Natural killer cell (primary cell): ENCODE measurements around the gene NGEF. TPM values are rescaled to one million over a fixed set of nuclear protein-coding genes. Genes with fewer than 3 reads are reported as not detected.

Experiments
- ATAC-seq, 3 donors: fragments of 150-1000 bp in 2 of 3; fragments of 200-7000 bp in 1 of 3; cut with Tn5 transposase; 1 replicate in 1 of 3; 2 replicates in 2 of 3; pipeline ENCODE4 v1.10.0; 2021; ENCODE audit warnings: mild to moderate bottlenecking in 2 of 3, moderate library complexity in 2 of 3
- DNase-seq, 2 donors: peaks; one replicate each; pipeline versions ENCODE4 v3.0.0 to v3.0.0-alpha.2; 2013 to 2021; ENCODE audit warnings: mixed read lengths in 1 of 2
- H3K27ac ChIP-seq: one replicate; pipeline ENCODE4 v1.5.1; 2013; ENCODE audit warnings: mild to moderate bottlenecking, low read length
- H3K27me3 ChIP-seq: one replicate; pipeline ENCODE4 v1.6.1; 2013; ENCODE audit warnings: low read length; ENCODE audit not compliant: control insufficient read depth, insufficient read depth
- H3K36me3 ChIP-seq: one replicate; pipeline ENCODE4 v1.6.1; 2013; ENCODE audit warnings: low read length; ENCODE audit not compliant: control insufficient read depth, insufficient read depth
- H3K4me1 ChIP-seq: one replicate; pipeline ENCODE4 v1.6.1; 2013; ENCODE audit warnings: low read length; ENCODE audit not compliant: control insufficient read depth, insufficient read depth
- H3K4me3 ChIP-seq: one replicate; pipeline ENCODE4 v1.5.1; 2013; ENCODE audit warnings: low read length
- H3K9me3 ChIP-seq: one replicate; pipeline ENCODE4 v1.6.1; 2013; ENCODE audit warnings: low read length; ENCODE audit not compliant: control insufficient read depth, insufficient read depth
- H3K27ac Mint-ChIP-seq, 2 donors: one replicate each; pipeline ENCODE4 v1.8.0; 2022; ENCODE audit warnings: mild to moderate bottlenecking in 2 of 2, mixed read lengths in 2 of 2, moderate library complexity in 1 of 2
- H3K27me3 Mint-ChIP-seq, 2 donors: one replicate each; pipeline ENCODE4 v1.8.0; 2022; ENCODE audit warnings: low read depth in 2 of 2, mixed read lengths in 2 of 2
- H3K36me3 Mint-ChIP-seq: one replicate; pipeline ENCODE4 v1.8.0; 2022; ENCODE audit warnings: mixed read lengths
- H3K4me1 Mint-ChIP-seq, 2 donors: one replicate each; pipeline ENCODE4 v1.8.0; 2022; ENCODE audit warnings: mixed read lengths in 2 of 2
- H3K4me3 Mint-ChIP-seq: one replicate; pipeline ENCODE4 v1.8.0; 2022; ENCODE audit warnings: mild to moderate bottlenecking, moderate library complexity, mixed read lengths
- H3K9me3 Mint-ChIP-seq, 2 donors: one replicate each; pipeline ENCODE4 v1.8.0; 2022; ENCODE audit warnings: mixed read lengths in 2 of 2
- WGBS: methylation state at CpG from one replicate; pipeline ENCODE4 v1.1.7; 2013; ENCODE audit warnings: missing lambda C conversion rate; ENCODE audit not compliant: insufficient coverage; 5-methylcytosine and 5-hydroxymethylcytosine counted together
- intact Hi-C: fragments of 100-400 bp; cut with micrococcal nuclease; formaldehyde crosslinking; loops from one replicate; pipeline ENCODE4 v1.14.2; 2022
- total RNA-seq, 4 donors: library from RNA; stranded (reverse); fragments of 120-200 nt in 1 of 4; gene quantifications; one replicate each; pipeline versions ENCODE4 v1.2.3 to v1.2.4, GENCODE V29; 2013 to 2022
- TF ChIP-seq, protein P1 (sequence below): fragments of 200-600 bp; IDR thresholded peaks from one replicate; pipeline ENCODE4 v1.8.0; 2022; ENCODE audit warnings: antibody characterized with exemption

The NGEF gene
- total RNA-seq, 3 donors from 2014 or later (not counting 1 experiment from before 2014, with no cell fraction given), result not detected

DNA sequence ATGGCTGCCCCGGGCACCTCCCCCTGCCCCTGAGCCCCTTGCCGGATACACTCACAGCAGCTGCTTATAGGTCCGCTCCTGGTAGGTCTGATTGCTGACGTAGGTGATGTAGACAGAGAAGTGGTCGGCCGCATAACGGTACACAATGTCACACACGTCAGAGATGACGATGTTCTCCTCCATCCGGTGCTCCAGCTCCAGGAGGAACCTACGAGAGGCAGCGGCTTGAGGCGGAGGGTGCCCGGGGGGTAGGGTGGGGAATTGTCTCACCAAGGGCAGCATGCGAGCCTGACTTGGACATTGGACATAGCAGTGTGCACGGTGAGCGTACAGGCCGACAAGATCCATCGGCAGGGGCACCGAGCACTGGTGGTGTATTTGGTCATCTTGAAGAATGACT lies 120.2 kb downstream of the NGEF start:
- Histone ChIP-seq H3K4me3 (no peak overlapping the region), H3K9me3 (no peaks in the 10 kb centered on the region), H3K4me1 (no peaks in the 10 kb centered on the region), H3K27ac (no peak overlapping the region), H3K36me3 (no peaks in the 10 kb centered on the region), H3K27me3 (no peaks in the 10 kb centered on the region)
- Mint-ChIP-seq H3K27me3 (peaks cover 0 to 6% of the 10 kb centered on the region in 2 donors), H3K9me3 (no peaks in the 10 kb centered on the region), H3K36me3 (no peaks in the 10 kb centered on the region), H3K4me1 (peaks cover 0 to 4% of the 10 kb centered on the region in 2 donors), H3K4me3 (no peak overlapping the region), H3K27ac (no peak overlapping the region)
- DNase-seq (no peak), ATAC-seq (no peak)
- intact Hi-C loops, result no loop called here
- 88% methylated on average over 20 of the region's 20 CpGs for WGBS
- TF ChIP-seq, protein P1, sequence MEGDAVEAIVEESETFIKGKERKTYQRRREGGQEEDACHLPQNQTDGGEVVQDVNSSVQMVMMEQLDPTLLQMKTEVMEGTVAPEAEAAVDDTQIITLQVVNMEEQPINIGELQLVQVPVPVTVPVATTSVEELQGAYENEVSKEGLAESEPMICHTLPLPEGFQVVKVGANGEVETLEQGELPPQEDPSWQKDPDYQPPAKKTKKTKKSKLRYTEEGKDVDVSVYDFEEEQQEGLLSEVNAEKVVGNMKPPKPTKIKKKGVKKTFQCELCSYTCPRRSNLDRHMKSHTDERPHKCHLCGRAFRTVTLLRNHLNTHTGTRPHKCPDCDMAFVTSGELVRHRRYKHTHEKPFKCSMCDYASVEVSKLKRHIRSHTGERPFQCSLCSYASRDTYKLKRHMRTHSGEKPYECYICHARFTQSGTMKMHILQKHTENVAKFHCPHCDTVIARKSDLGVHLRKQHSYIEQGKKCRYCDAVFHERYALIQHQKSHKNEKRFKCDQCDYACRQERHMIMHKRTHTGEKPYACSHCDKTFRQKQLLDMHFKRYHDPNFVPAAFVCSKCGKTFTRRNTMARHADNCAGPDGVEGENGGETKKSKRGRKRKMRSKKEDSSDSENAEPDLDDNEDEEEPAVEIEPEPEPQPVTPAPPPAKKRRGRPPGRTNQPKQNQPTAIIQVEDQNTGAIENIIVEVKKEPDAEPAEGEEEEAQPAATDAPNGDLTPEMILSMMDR, result no peak

DNA sequence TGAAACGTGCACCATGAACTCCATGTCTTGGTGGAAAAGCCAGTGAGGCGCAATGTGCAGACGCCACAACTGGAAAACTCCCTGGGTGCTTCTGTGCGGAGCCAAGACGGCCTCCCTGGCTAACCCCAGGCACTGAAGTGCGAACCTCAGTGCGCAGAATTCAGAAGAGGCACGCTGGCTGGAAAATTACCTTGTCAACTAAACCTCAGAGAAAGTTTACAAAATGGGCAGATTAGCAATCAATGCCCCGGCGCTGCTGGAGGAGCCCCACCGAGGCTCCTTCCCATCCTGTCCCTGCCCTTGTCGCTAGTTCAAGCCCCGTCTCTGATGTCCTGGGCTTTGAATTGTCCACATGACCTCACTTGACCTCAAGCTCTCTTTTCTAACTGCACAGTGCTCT lies 120.8 kb downstream of the NGEF start:
- Mint-ChIP-seq H3K4me1 (peaks cover 0 to 4% of the 10 kb centered on the region in 2 donors), H3K27ac (no peak overlapping the region), H3K36me3 (no peaks in the 10 kb centered on the region), H3K9me3 (no peaks in the 10 kb centered on the region), H3K4me3 (no peak overlapping the region), H3K27me3 (peaks cover 0 to 6% of the 10 kb centered on the region in 2 donors)
- TF ChIP-seq, protein P1, result no peak
- Histone ChIP-seq H3K9me3 (no peaks in the 10 kb centered on the region), H3K27ac (no peak overlapping the region), H3K36me3 (no peaks in the 10 kb centered on the region), H3K4me1 (no peaks in the 10 kb centered on the region), H3K4me3 (no peak overlapping the region), H3K27me3 (no peaks in the 10 kb centered on the region)
- intact Hi-C loops, result no loop called here
- DNase-seq, result no peak
- no peak for ATAC-seq
- WGBS, result 92% methylated on average over 13 of the region's 13 CpGs

DNA sequence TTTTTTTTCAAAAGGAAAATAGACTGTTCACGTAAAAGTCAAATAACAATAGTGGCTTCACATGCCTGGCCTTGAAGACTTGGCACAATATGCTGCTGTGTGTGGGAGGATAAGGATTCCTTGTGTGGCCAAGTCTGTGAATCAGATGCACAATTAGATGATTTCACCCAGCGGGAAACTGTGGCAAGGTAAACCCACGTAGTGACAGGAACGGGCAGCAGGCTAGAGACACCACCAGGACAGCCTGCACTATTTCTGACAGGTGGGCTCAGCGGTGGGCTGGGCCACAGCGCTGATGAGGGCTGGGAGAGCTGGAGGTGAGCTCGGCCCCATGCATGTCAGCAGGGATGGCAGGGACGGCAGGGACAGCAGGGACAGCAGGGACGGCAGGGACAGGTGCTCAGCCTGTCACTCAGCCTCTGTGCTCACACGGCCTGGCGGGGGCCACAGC lies 121.4 kb downstream of the NGEF start:
- no peaks in the 10 kb centered on the region for H3K36me3 ChIP-seq
- no peak overlapping the region for H3K27ac ChIP-seq
- WGBS, result 79% methylated on average over 11 of the region's 11 CpGs
- TF ChIP-seq, protein P1, result no peak
- H3K4me1 ChIP-seq, result no peaks in the 10 kb centered on the region
- no peak overlapping the region for H3K4me3 ChIP-seq
- intact Hi-C loops, result no loop called here
- DNase-seq (no peak), ATAC-seq (no peak)
- Mint-ChIP-seq H3K4me3 (no peak overlapping the region), H3K9me3 (no peaks in the 10 kb centered on the region), H3K36me3 (no peaks in the 10 kb centered on the region), H3K27me3 (peaks cover 0 to 6% of the 10 kb centered on the region in 2 donors), H3K27ac (no peak overlapping the region), H3K4me1 (peaks cover 0 to 4% of the 10 kb centered on the region in 2 donors)
- H3K9me3 ChIP-seq, result no peaks in the 10 kb centered on the region
- no peaks in the 10 kb centered on the region for H3K27me3 ChIP-seq

DNA sequence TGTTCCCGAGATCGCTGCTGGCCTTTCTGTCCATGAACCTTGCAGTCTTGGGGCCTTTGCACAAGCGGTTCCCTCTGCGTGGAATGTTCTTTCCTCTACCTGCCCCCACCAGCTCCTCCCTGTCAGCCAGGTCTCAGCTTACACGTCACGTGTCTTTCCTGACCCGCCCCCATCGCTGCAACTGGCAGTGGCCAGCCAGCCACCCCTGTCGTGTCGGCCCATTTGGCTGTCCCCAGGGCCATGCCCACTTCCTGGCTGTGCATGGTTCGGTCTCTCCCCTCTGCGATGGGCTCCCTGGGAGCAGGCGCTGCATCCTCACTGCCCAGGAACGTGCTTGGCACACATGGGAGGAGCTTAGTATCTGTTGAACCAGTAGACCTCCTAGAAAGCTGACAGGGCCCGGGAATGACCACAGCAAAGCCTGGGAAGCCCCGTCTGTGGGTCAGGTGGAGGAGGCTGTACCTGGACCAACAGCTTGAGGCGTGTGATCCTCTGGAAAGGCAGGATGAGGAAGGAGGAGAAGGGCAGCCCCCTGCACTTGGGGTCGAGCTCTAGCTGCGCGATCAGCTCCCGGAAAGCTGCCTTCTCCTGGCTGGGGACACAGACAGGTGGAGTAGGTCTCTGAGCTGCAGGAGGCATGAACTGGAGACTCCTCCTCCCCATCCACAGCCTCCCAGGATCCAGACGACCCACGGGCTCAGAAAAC lies 122.0 kb downstream of the NGEF start:
- Mint-ChIP-seq H3K36me3 (no peaks in the 10 kb centered on the region), H3K4me3 (no peak overlapping the region), H3K9me3 (no peaks in the 10 kb centered on the region), H3K4me1 (peaks cover 0 to 4% of the 10 kb centered on the region in 2 donors), H3K27me3 (peaks cover 0 to 6% of the 10 kb centered on the region in 2 donors), H3K27ac (no peak overlapping the region)
- 49% methylated on average over 23 of the region's 23 CpGs for WGBS
- DNase-seq, result no peak
- no peaks in the 10 kb centered on the region for H3K4me1 ChIP-seq
- H3K27me3 ChIP-seq, result no peaks in the 10 kb centered on the region
- TF ChIP-seq, protein P1, result no peak
- no peaks in the 10 kb centered on the region for H3K36me3 ChIP-seq
- H3K27ac ChIP-seq, result no peak overlapping the region
- no peak for ATAC-seq
- intact Hi-C loops, result no loop called here
- H3K9me3 ChIP-seq, result no peaks in the 10 kb centered on the region
- H3K4me3 ChIP-seq, result no peak overlapping the region
